T-helper 17 cell (primary cell): ENCODE measurements around the gene NRG2. TPM values are rescaled to one million over a fixed set of nuclear protein-coding genes. Genes with fewer than 3 reads are reported as not detected.

Experiments used
- ATAC-seq: fragments of 150-1000 bp; cut with Tn5 transposase; 2 replicates; pipeline ENCODE4 v1.10.0; 2021; ENCODE audit warnings: mild to moderate bottlenecking, moderate library complexity
- DNase-seq, 3 donors: peaks; one replicate each; pipeline versions ENCODE4 v3.0.0 to v3.0.0-alpha.2; 2020 to 2021
- H3K9me3 ChIP-seq: one replicate; pipeline ENCODE4 v1.7.0; 2013; ENCODE audit warnings: low read length, mild to moderate bottlenecking; ENCODE audit not compliant: control insufficient read depth, poor library complexity, severe bottlenecking
- H3K27ac Mint-ChIP-seq: one replicate; pipeline ENCODE4 v1.8.0; 2022; ENCODE audit warnings: mild to moderate bottlenecking, moderate library complexity, mixed read lengths
- H3K27me3 Mint-ChIP-seq: one replicate; pipeline ENCODE4 v1.8.0; 2022; ENCODE audit warnings: mixed read lengths
- H3K36me3 Mint-ChIP-seq: one replicate; pipeline ENCODE4 v1.8.0; 2022; ENCODE audit warnings: low read depth, mixed read lengths
- H3K4me1 Mint-ChIP-seq: one replicate; pipeline ENCODE4 v1.8.0; 2022; ENCODE audit warnings: mild to moderate bottlenecking, mixed read lengths
- H3K4me3 Mint-ChIP-seq: one replicate; pipeline ENCODE4 v1.8.0; 2022; ENCODE audit warnings: mild to moderate bottlenecking, moderate library complexity, mixed read lengths
- total RNA-seq, 4 donors: library from RNA in 2 of 4; stranded (reverse) in 2 of 4; gene quantifications; one replicate each; pipeline ENCODE4 v1.2.3 and lab custom pipeline; 2022 to 2026

The NRG2 gene
- total RNA-seq, 2 donors from 2014 or later: 0.08 TPM; not detected in 1

- Mint-ChIP-seq H3K27ac (no peak overlapping the region), H3K27me3 (peaks cover 38% of the 10 kb centered on the region), H3K36me3 (peaks cover 2% of the 10 kb centered on the region), H3K4me1 (peaks cover 2% of the 10 kb centered on the region), H3K4me3 (no peak overlapping the region)
- no peaks in the 10 kb centered on the region for H3K9me3 ChIP-seq
- DNase-seq: peak; percentile 69 to 88 (median 69)
- ATAC-seq: peak; percentile 100
Measured at GRCh38 chr5:139968547-139969261, 74.4 kb downstream of the NRG2 start.

- no peak for ATAC-seq
- Mint-ChIP-seq H3K36me3 (peaks cover 2% of the 10 kb centered on the region), H3K27me3 (peaks cover 45% of the 10 kb centered on the region), H3K27ac (no peak overlapping the region), H3K4me3 (no peak overlapping the region), H3K4me1 (peaks cover 2% of the 10 kb centered on the region)
- no peaks in the 10 kb centered on the region for H3K9me3 ChIP-seq
- no peak for DNase-seq
Measured at GRCh38 chr5:139967353-139967752, 75.7 kb downstream of the NRG2 start.

GRCh38 chr5:139966856-139967255 is 76.2 kb downstream of the NRG2 start:
- peaks cover 2% of the 10 kb centered on the region for H3K4me1 Mint-ChIP-seq
- H3K4me3 Mint-ChIP-seq: no peak overlapping the region
- peaks cover 48% of the 10 kb centered on the region for H3K27me3 Mint-ChIP-seq
- H3K9me3 ChIP-seq: no peaks in the 10 kb centered on the region
- no peak overlapping the region for H3K27ac Mint-ChIP-seq
- ATAC-seq (no peak), DNase-seq (no peak)
- peaks cover 2% of the 10 kb centered on the region for H3K36me3 Mint-ChIP-seq

GRCh38 chr5:139964994-139965565 is 78.0 kb downstream of the NRG2 start:
- no peak for ATAC-seq
- Mint-ChIP-seq H3K27ac (no peak overlapping the region), H3K4me1 (peaks cover 2% of the 10 kb centered on the region), H3K4me3 (no peak overlapping the region), H3K27me3 (peaks cover 44% of the 10 kb centered on the region), H3K36me3 (no peaks in the 10 kb centered on the region)
- H3K9me3 ChIP-seq: no peaks in the 10 kb centered on the region
- DNase-seq: no peak

- Mint-ChIP-seq H3K27me3 (peaks cover 49% of the 10 kb centered on the region), H3K4me3 (no peak overlapping the region), H3K27ac (peak overlapping the region; percentile 27), H3K4me1 (peaks cover 2% of the 10 kb centered on the region), H3K36me3 (no peaks in the 10 kb centered on the region)
- ATAC-seq (no peak), DNase-seq (no peak)
- no peaks in the 10 kb centered on the region for H3K9me3 ChIP-seq
Measured at GRCh38 chr5:139964266-139964993, 78.7 kb downstream of the NRG2 start.

- Mint-ChIP-seq H3K4me1 (peaks cover 2% of the 10 kb centered on the region), H3K27ac (no peak overlapping the region), H3K4me3 (no peak overlapping the region), H3K27me3 (peaks cover 49% of the 10 kb centered on the region), H3K36me3 (no peaks in the 10 kb centered on the region)
- ATAC-seq: no peak
- DNase-seq: no peak
- no peaks in the 10 kb centered on the region for H3K9me3 ChIP-seq
Measured at GRCh38 chr5:139962445-139962844, 80.7 kb downstream of the NRG2 start.

- Mint-ChIP-seq H3K4me3 (no peak overlapping the region), H3K4me1 (peaks cover 2% of the 10 kb centered on the region), H3K36me3 (no peaks in the 10 kb centered on the region), H3K27ac (no peak overlapping the region), H3K27me3 (peaks cover 46% of the 10 kb centered on the region)
- DNase-seq: no peak
- no peaks in the 10 kb centered on the region for H3K9me3 ChIP-seq
- ATAC-seq: no peak
Measured at GRCh38 chr5:139961435-139962157, 81.5 kb downstream of the NRG2 start.

- no peaks in the 10 kb centered on the region for H3K9me3 ChIP-seq
- ATAC-seq (peak; percentile 60), DNase-seq (no peak)
- no peaks in the 10 kb centered on the region for H3K36me3 Mint-ChIP-seq
- no peaks in the 10 kb centered on the region for H3K4me1 Mint-ChIP-seq
- H3K4me3 Mint-ChIP-seq: no peak overlapping the region
- no peak overlapping the region for H3K27ac Mint-ChIP-seq
- H3K27me3 Mint-ChIP-seq: peaks cover 45% of the 10 kb centered on the region
Measured at GRCh38 chr5:139960723-139961383, 82.2 kb downstream of the NRG2 start.

GRCh38 chr5:139958432-139959148 is 84.5 kb downstream of the NRG2 start:
- H3K4me1 Mint-ChIP-seq: peaks cover 1% of the 10 kb centered on the region
- H3K36me3 Mint-ChIP-seq: no peaks in the 10 kb centered on the region
- no peak overlapping the region for H3K27ac Mint-ChIP-seq
- no peak overlapping the region for H3K4me3 Mint-ChIP-seq
- no peaks in the 10 kb centered on the region for H3K9me3 ChIP-seq
- H3K27me3 Mint-ChIP-seq: peaks cover 51% of the 10 kb centered on the region
- ATAC-seq: no peak
- no peak for DNase-seq

GRCh38 chr5:139956342-139956741 is 86.8 kb downstream of the NRG2 start:
- no peaks in the 10 kb centered on the region for H3K9me3 ChIP-seq
- ATAC-seq (no peak), DNase-seq (no peak)
- Mint-ChIP-seq H3K4me1 (peaks cover 5% of the 10 kb centered on the region), H3K27me3 (peaks cover 51% of the 10 kb centered on the region), H3K27ac (no peak overlapping the region), H3K4me3 (no peak overlapping the region), H3K36me3 (no peaks in the 10 kb centered on the region)

GRCh38 chr5:139955616-139956273 is 87.4 kb downstream of the NRG2 start:
- no peak for ATAC-seq
- Mint-ChIP-seq H3K36me3 (no peaks in the 10 kb centered on the region), H3K27me3 (peaks cover 57% of the 10 kb centered on the region), H3K27ac (no peak overlapping the region), H3K4me1 (peaks cover 5% of the 10 kb centered on the region), H3K4me3 (no peak overlapping the region)
- H3K9me3 ChIP-seq: no peaks in the 10 kb centered on the region
- no peak for DNase-seq

- no peak overlapping the region for H3K27ac Mint-ChIP-seq
- ATAC-seq (no peak), DNase-seq (no peak)
- H3K4me1 Mint-ChIP-seq: peaks cover 5% of the 10 kb centered on the region
- H3K27me3 Mint-ChIP-seq: peaks cover 62% of the 10 kb centered on the region
- no peak overlapping the region for H3K4me3 Mint-ChIP-seq
- no peaks in the 10 kb centered on the region for H3K36me3 Mint-ChIP-seq
- no peaks in the 10 kb centered on the region for H3K9me3 ChIP-seq
Measured at GRCh38 chr5:139955053-139955605, 88.0 kb downstream of the NRG2 start.
